ENCODE measurements around the gene NTM. TPM values are rescaled to one million over a fixed set of nuclear protein-coding genes. Genes with fewer than 3 reads are reported as not detected.

Gene NTM
- total RNA-seq, 2 donors from 2014 or later = 0.26 to 3.6 TPM

DNA sequence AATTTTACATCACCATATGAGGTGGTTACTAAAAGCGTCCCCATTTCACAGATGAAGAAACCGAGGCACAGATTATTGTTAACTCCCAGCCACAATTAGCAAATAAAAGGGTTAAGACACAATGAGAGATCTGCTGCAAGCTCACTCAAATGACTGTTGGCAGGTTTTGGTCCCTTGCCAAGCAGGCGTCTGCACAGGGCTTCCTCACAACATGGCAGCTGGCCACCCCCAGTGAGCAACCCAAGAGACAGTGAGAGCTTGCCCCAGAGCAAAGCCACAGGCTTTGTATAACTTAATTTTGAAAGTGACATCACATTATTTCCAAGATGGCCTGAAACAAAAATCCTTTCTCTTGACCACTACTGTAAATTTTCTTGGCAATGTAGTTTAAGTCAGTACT is 217.6 kb downstream of the NTM start:
- intact Hi-C loops (cut with DNase I) = no loop called here
- WGBS, 2 donors = 42% methylated on average over 3 of the region's 3 CpGs

DNA sequence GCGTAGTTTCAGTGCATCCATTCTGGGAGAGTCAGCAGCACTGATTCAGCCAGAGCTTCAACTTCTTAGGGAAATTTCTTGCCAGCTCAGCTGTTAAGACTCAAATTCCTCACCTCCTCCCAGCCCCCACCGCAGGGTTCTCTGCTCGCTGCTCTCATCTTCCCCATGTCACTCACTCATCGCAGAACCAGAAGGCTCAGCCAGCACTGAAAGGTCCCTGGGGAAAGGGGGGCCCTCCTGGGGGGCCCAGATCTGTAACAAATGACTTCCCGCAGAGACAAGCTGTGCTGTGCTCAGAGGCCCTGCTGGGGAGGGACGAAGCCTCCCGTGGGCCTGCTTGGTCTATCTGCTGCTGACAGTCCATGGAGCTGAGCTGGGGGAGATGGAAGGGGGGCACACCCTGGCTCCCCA is 220.6 kb downstream of the NTM start:
- no peak for TF ChIP-seq POLR2A (IDR thresholded peaks at IDR 0.05)
- TF ChIP-seq, protein P1, sequence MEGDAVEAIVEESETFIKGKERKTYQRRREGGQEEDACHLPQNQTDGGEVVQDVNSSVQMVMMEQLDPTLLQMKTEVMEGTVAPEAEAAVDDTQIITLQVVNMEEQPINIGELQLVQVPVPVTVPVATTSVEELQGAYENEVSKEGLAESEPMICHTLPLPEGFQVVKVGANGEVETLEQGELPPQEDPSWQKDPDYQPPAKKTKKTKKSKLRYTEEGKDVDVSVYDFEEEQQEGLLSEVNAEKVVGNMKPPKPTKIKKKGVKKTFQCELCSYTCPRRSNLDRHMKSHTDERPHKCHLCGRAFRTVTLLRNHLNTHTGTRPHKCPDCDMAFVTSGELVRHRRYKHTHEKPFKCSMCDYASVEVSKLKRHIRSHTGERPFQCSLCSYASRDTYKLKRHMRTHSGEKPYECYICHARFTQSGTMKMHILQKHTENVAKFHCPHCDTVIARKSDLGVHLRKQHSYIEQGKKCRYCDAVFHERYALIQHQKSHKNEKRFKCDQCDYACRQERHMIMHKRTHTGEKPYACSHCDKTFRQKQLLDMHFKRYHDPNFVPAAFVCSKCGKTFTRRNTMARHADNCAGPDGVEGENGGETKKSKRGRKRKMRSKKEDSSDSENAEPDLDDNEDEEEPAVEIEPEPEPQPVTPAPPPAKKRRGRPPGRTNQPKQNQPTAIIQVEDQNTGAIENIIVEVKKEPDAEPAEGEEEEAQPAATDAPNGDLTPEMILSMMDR (IDR thresholded peaks at IDR 0.05) = no peak
- H3K27me3 ChIP-seq = no peaks in the 10 kb centered on the region
- H3K36me3 ChIP-seq (replicated peaks in 1 of 2; ENCODE audit: insufficient read depth in 1 of 2, low read depth in 2 of 2) = no peaks in the 10 kb centered on the region
- ATAC-seq (no peak), DNase-seq (no peak)
- intact Hi-C loops (cut with DNase I) = no loop called here
- H3K4me1 ChIP-seq = no peaks in the 10 kb centered on the region
- no peaks in the 10 kb centered on the region for H3K9me3 ChIP-seq
- H3K4me3 ChIP-seq = no peak overlapping the region
- 31 to 36% methylated on average over 7 of the region's 7 CpGs for WGBS, 2 donors
- no peak overlapping the region for H3K27ac ChIP-seq

More for the DNA sequence above, 217.6 kb downstream of the NTM start:
- Histone ChIP-seq H3K4me1 (no peaks in the 10 kb centered on the region), H3K9me3 (no peaks in the 10 kb centered on the region), H3K27me3 (no peaks in the 10 kb centered on the region), H3K4me3 (no peak overlapping the region), H3K36me3 (replicated peaks in 1 of 2; ENCODE audit: insufficient read depth in 1 of 2, low read depth in 2 of 2) (no peaks in the 10 kb centered on the region), H3K27ac (no peak overlapping the region)
- no peak for ATAC-seq
- TF ChIP-seq, protein P1 (IDR thresholded peaks at IDR 0.05) = no peak
- no peak for TF ChIP-seq POLR2A (IDR thresholded peaks at IDR 0.05)
- DNase-seq = no peak

DNA sequence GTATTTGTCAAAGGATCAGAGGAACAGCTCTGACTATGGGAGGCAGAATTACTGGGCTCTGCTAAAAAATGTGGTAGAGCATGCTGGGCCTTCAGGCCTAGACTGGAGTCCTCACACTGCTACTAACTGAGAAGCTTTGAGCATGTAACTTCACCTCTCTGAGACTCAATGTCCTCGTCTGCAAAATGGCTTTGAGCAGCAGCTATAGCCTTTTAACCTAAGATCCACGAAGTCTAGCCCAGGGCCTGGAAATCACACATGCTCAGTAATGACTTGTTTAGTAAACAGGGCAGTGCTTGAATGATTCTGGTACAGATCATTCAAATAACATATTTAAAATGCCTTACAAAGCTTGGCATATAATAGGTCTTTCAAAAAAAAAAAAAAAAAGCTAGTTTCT is 221.7 kb downstream of the NTM start:
- H3K27me3 ChIP-seq = no peaks in the 10 kb centered on the region
- no peak for DNase-seq
- no peak overlapping the region for H3K27ac ChIP-seq
- intact Hi-C loops (cut with DNase I) = no loop called here
- 55 to 58% methylated on average over 2 of the region's 2 CpGs for WGBS, 2 donors
- H3K4me1 ChIP-seq = no peaks in the 10 kb centered on the region
- H3K9me3 ChIP-seq = no peaks in the 10 kb centered on the region
- no peaks in the 10 kb centered on the region for H3K36me3 ChIP-seq (replicated peaks in 1 of 2; ENCODE audit: insufficient read depth in 1 of 2, low read depth in 2 of 2)
- no peak overlapping the region for H3K4me3 ChIP-seq
- TF ChIP-seq, protein P1 (IDR thresholded peaks at IDR 0.05) = no peak
- no peak for TF ChIP-seq POLR2A (IDR thresholded peaks at IDR 0.05)
- ATAC-seq = no peak

DNA sequence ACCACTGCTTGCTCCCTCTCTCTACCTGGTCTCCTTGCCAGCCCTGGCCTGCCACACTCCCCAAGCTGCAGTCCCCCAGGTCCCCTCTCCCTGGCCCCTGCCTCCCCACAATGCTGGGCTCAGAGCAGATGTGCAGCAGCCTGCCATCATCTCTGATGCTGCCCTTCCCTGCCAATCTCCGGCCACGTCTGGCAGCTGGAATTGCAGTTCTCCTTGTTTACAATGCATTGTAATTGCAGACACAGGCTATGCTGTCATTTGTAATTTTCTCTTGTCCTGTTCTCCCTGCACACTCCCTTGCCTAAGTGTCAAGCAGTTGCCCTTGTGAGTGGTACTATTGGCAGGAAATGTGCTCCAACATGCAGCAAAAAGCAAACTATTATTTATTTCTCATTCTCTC is 222.3 kb downstream of the NTM start:
- ATAC-seq = no peak
- Histone ChIP-seq H3K27ac (no peak overlapping the region), H3K4me1 (no peaks in the 10 kb centered on the region), H3K27me3 (no peaks in the 10 kb centered on the region), H3K9me3 (no peaks in the 10 kb centered on the region), H3K4me3 (no peak overlapping the region), H3K36me3 (replicated peaks in 1 of 2; ENCODE audit: insufficient read depth in 1 of 2, low read depth in 2 of 2) (no peaks in the 10 kb centered on the region)
- intact Hi-C loops (cut with DNase I) = no loop called here
- WGBS, 2 donors = 55 to 62% methylated on average over 2 of the region's 2 CpGs
- DNase-seq = no peak
- no peak for TF ChIP-seq POLR2A (IDR thresholded peaks at IDR 0.05)
- TF ChIP-seq, protein P1 (IDR thresholded peaks at IDR 0.05) = no peak

DNA sequence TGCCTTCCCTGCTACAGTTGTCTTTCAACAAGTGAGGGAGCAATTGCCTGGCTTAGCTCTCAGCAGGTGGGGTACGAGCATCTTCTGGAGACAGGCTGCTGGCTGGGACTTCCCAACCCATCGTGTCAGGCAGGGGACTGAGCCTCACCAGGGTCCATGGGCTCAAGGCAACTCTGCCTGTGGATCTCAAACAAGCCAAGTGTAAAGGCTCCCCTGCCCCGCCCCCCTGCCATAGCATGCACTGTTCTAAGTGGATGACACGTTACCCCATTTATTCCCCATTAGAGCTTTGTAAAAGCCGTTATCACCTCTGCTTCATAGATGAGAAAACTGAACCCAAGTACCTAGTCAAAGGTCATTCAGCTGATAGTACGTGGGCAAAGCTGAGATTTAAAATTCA is 222.9 kb downstream of the NTM start:
- intact Hi-C loops (cut with DNase I) = no loop called here
- no peak for DNase-seq
- no peaks in the 10 kb centered on the region for H3K4me1 ChIP-seq
- H3K27ac ChIP-seq = no peak overlapping the region
- no peaks in the 10 kb centered on the region for H3K27me3 ChIP-seq
- TF ChIP-seq POLR2A (IDR thresholded peaks at IDR 0.05) = no peak
- TF ChIP-seq, protein P1 (IDR thresholded peaks at IDR 0.05) = no peak
- no peaks in the 10 kb centered on the region for H3K36me3 ChIP-seq (replicated peaks in 1 of 2; ENCODE audit: insufficient read depth in 1 of 2, low read depth in 2 of 2)
- H3K4me3 ChIP-seq = no peak overlapping the region
- ATAC-seq = no peak
- no peaks in the 10 kb centered on the region for H3K9me3 ChIP-seq
- WGBS, 2 donors = 47 to 58% methylated on average over 6 of the region's 6 CpGs
